Effector CD8-positive, alpha-beta T cell (primary cell): Measurements from ENCODE around the gene VRK3.
A peak's percentile ranks its signal among the peaks of the same experiment; 100 is the strongest.
"Not testable (repeated sequence)": the region's sequence is repeated elsewhere in the genome, so short reads cannot be mapped to it uniquely, and the experiment has no call there.

Experiments used
- DNase-seq: peaks from one replicate; lab custom pipeline; 2025; lab: John Stamatoyannopoulos, UW

VRK3 gene

DNA sequence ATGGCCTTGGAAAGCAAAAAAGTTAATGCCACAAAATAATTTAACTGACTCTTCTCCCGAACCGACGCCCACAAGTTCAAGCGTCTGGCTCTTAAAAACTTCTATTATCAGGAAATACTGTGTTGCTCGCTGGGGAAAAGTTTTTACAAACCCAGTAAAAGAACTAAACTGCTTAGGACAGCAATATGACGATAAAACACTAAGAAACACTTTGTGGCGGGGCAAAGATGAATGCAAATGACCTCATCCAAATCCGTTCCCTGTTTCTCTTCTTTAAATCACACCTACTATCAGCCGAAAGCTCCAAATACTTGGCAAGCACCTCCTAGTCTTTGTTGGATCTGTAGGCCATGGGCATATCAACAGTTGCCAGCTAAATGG is 69.1 kb downstream of the VRK3 start:
- no peak for DNase-seq

DNA sequence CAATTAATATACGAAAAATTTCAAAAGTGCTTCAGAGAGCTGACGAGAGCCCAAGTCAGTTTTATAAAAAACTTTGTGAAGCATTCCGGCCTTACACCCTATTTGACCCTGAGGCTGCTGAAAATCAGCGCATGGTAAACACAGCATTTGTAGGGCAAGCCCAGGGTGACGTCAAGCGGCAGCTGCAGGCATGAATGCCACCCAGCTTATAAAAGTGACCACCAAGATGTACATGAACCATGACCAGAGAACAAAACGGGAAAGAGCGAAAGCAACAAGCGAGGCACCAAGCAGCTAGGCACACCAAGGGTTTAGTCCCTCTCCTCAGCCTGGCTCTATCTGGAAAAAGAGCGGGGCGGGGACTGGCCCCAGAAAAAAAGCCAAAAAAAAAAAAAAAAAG is 70.2 kb downstream of the VRK3 start:
- no peak for DNase-seq

DNA sequence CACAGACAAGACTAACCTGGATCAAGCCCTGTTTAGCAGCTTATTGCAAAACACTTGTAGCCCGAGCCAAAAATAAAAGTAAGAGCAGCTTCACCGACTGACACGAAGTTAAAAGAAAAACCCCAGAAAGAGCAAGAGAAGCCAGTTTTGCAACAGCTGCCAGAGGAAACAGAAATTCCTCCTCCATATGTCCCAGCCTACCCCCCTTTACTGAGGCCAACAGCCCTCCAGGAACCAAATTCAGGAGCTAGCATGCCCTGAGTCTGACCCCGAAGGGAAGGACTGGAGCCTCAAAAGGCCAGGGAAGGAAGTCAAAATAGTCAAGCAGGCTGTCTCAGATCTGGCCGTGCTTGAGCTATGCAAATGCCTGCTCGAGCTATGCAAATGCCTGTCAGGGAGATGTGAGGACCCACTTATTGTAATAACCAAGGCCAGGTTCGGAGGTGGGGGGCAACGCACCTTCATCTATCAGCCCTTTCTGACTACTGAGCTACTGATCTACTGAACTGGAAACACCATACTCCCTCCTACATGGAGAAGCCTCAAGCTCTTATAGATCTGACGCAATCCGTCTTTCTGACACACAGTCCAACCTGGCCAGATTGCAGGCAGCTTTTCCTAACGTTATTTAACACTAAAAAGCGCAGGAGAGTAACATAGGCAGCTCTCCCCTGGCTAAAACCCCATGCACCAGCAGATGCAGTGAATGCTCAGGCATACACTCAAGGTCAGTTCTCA is 70.9 kb downstream of the VRK3 start:
- no peak for DNase-seq

DNA sequence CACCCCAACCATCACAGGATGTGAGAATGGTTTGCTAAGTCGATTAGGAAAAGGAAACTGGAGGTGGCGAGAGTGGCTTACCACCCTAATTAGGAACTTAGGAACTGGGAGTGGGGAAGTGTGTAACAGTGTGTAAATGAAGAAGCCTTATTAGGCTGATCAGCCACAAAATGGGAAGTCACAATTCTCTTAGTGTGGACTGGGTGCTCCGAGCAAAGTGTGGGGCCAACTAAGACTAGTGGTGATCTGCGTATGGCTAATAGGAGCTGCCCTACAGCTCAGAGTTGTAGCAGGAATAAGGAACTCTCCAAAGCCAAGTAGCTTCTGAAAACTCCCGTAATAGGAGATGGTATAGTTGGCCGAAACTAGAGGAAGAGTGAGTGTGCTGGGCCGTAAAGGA is 71.8 kb downstream of the VRK3 start:
- DNase-seq, result no peak

DNA sequence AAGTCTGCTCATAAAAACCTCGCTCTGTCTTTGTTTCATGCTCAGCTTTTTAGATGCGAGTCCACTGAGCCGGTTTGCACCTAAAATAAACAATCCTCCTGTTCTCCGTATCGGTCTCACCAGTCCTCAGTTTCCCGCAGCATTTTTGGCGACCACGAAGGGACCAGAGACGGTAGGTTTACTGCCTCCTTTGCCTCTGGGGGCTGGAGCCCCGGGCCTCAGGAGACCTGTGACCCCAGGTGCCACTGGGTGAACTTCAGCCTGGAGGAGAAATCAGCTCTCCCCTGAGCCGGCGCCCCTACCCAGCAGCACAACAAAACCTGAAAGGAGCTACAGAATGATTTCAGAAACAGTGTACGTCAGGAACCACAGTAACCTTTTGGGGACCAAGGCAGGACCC is 72.3 kb downstream of the VRK3 start:
- DNase-seq, result no peak

DNA sequence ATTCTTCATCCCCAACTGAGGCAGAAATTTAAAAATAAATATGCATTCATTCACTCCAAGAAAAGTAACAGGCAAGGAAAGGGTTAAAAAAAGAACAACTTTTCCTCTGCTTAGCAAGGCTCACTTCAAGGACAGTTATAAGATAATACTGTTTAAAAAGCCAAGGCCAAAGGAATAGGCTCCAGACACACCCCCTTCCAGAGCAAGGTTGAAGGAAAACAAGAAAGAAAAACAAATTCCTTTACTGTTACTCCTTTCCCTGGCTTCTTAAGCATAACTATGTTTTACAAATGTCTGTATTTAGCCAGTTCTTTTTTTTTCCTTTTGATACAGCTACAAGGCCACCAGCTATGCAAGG is 72.7 kb downstream of the VRK3 start:
- no peak for DNase-seq

DNA sequence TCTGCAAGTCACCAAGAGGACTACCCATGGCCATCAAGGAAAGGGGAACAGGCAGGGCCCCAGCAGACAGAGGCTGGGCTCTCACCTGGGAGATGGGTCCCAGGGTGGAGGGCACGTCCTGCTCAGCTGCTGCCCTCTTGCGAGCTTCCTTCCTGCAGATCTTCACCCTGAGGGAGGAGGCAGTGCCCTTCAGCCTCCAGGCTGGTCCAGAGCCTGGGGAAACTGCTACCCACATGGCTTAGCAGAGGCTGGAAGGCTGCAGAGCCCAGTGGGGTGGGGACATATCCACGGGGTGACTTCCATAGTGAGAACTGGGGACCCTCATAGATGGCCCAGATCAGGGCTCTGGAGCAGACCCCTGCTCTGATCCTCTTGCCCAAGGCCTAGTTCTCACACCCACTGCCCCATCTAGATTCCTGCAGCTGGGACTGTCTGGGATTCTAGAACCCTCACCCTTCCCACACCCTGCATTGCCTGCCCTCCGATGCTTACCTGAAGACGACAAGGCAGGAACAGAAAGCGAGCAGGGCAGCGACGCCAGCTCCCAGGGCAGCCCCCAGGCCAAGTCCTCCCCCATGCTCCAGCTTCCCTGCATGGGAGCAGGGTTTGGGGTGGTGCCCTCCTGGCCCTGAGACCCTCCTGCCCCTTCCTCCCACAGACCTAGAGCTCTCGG is 73.2 kb downstream of the VRK3 start:
- DNase-seq, result no peak

DNA sequence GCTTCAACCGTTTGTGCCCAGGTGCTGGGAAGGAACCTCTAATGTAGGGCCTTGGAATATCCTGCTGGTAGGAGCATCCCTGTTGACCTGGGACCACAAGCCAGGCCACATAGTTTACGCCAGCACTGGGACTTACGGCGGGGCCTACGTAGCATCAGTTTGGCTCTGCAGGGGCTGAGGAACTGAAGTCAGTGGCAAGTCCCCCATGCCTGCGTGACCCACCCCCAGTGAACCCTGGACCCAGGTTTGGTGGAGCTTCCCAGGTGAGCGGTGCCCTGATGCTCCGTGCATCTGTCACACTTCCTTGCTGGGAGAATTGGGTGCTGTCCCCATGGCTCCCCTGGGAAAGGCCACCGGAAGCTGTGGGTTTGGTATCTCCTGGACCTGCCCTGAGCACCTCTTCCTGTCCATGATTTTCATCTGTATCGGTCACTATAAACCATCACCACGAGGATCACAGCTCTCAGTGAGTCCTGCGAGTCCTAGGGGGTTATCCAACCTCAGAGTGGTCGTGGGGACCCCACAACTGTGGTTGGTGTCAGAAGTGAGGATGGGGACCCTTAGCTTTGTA is 74.1 kb downstream of the VRK3 start:
- no peak for DNase-seq

DNA sequence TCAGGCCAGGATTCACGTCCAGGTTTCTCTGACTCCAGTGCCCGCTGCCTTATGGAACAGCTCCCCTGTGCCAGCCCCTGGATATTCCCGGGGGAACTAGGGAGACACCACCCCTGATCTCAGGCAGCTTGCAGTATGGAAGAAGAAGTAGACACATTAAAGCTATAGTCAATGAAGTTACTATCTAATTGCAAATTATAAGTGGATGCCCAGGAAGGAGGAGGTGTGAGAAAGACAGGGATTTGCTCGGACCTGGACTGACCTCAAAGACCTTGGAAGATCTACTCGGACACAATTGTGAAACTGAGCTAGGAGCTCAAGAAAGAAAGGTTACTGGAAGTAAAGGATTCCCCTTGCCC is 74.6 kb downstream of the VRK3 start:
- no peak for DNase-seq

DNA sequence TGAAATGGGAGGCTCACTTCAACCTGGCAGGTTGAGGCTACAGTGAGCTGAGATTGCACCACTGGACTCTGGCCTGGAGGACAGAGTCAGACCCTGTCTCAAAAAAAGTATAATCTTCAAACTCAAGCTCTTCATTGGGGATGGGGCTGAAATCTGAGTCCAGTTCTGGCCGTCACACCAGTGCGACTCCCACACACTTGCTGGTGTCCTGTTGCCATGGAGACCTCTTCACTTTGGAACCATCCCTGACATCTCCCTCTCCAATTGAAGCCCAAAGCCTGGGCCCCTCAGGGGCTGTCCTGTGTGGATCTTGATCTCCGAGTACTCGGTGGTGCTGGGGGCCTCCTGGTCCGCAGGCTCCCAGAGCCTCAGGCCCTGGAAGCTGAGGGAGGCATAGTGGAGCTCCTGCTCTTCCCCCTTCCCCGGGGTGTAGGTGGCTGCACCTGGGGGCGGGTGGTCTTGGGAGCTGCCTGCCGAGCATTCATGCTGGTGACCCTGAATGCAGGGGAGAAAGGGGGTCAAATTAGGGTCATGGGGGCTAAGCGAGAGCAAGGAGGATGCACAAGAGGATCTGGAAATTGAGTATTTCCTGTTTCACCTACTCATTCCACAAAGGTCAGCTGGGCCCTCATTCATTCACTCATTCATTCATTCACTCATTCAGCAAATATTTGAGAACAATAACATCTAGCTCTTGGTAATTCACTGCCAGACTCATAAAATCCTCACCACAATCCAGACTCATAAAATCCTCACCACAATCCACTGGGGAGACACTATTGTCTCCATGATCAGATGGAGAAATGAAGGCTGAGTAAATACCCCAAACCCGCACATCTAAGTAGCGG is 75.2 kb downstream of the VRK3 start:
- no peak for DNase-seq

DNA sequence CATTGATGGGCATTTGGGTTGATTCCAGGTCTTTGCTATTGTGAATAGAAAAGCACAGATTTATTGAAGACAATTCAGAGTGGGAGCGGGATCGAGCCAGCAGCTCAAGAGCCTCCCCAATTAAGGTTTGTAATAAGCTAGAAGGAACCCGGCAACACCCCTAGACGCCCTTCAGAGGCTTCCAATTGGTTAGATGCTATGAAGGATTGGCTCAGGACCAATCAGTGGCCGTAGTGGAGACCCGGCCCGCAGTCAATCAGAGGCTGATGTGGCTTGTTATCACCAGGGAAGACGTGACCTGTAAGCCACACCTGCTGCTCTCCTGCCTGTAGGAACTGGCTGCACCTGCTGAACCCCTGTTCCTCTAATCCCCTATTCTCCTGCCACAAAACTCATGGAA is 78.8 kb downstream of the VRK3 start:
- no peak for DNase-seq

DNA sequence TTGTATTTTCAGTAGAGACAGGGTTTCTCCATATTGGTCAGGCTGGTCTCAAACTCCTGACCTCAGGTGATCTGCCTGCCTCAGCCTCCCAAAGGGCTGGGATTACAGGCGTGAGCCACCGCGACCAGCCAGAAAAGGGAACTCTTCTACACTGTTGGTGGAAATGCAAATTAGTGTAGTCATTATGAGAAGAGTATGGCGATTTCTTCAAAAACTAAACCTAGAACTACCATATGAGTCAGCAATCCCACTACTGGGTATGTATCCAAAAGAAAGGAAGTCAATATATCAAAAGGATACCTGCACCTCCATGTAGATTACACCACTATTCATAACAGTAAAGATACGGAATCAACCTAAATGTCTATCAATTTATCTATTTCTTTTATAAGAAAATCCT is 80.6 kb downstream of the VRK3 start:
- DNase-seq, result not testable (repeated sequence)

DNA sequence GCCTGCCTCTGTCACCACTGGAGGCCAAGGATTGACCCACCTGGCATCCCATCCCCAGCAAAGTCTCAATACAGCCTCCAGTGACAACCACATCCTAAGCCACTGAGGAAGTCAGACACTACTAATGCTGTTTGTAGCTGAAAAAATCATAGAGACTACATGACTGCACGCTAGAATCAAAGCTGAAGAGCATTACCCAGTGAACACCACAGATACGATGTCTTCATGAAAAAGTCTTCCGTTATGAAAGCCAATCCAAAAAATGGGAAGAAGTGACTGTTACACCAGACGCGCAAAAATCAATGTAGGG is 84.7 kb downstream of the VRK3 start:
- DNase-seq, result no peak

DNA sequence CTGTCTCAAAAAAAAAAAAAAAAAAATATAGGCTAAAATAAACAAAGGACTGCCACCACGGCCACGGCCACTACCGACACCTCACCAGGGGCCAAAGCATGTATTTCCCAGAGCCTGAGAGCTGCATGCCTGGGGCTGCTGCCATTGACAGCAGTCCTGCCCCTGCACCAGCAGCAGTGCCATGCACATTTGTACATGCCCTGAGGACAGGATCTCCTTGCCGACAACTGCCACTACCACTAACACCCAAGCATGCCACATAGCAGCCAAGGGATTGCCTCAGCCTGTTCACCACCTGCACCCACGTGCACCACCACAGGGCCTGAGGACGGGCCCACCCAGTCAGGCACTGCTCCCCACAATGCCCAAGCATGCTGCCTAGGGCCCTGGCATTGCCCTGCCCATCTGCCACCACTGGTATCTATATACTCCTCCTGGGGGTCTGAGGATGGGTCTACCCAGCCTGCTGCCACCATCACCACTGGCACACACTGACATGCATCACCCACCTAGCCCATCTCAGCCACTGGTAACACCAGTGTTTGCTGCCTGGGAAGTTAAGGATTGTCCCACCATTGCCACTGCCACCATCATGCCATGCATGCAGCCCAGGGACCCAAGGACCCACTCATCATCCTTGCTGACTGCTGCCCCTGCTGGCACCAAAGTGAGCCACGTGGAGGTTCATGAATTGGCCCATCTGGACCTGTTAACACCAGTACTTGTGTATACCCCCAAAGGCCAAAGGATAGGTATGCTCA is 85.3 kb downstream of the VRK3 start:
- no peak for DNase-seq

DNA sequence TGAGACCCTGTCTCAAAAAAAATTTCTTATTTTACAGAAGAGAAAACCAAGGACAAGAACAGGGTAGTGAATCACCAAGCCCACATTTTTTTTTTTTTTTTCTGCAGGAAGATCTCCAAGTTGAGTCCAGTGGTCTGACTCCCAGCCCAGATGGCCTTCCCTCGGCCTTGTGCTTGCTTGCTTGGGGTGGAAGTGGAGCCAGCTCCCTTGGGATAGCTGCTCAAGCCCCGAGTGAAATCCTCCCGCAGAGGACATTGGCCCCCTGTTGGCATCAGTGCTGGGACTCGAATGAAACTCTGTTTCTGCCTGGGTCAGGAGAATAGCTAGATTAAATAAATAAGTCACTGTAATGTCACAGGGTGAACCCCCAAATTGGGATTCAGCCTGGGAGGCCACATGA is 86.5 kb downstream of the VRK3 start:
- DNase-seq, result no peak

DNA sequence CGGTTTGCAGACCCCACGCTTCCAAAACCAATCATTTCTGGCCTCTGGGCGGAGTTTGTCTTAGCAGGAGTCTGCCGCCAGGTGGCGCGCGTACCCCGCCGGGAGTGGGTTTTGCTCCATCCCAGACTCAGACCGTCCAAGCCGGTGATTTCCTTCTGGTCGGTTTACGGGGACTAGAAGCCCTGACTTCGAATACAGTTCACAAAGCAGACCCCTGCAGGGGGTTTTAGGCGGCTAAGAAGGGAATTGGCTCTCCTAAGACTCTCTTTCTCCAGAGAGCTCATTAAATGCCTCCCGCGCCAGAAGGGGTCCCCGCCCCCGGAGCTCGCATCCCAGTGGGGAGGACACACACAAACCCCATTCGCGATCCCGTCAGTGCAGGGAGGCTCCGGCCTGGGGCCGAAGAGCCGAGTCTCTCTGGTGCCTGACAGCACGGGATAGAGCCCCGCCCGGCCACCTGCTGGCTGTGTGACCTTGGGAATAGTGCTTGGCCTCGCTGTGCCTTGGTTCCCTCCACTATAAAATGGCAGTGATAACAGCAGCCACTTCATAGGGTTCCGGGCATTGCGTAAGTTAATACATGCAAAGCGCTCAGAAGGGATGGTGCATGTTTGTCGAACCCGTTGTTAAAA is 87.3 kb downstream of the VRK3 start:
- peak; percentile 67 for DNase-seq

DNA sequence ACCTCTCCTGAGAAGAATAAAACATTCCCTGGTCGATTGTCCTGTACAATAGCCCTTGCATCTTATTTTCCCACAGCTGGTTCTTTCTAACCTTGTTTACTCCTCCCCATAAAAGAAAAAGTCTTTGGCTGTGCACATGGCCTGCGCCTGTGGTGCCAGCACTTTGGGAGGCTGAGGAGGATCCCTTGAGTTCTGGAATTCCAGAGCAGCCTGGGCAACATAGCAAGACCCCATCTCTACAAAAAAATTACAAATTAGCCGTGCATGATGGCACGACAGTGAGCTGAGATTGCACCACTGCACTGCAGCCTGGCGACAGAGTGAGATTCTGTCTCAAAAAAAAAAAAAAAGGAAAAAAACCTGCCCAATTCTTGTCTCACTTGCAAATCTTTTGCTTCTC is 88.6 kb downstream of the VRK3 start:
- DNase-seq, result no peak

DNA sequence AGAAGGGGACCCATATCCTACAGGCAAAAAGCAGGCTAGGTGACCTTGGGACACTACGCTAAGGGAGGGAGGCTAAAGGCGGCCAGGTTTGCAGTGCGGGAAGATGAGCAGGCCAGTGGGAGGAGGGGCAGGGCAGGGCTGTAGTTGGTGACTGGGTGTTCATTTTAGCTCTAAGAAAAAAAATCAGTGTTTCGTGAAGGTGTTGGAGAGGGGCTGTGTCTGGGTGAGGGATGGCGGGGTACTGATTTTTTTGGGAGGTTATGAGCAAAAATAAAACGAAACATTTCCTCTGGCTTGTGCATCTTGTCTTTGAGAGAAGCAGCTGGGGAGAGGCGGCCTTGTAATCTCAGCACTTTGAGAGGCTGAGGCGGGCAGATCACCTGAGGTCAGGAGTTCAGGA is 91.5 kb downstream of the VRK3 start:
- DNase-seq, result no peak

DNA sequence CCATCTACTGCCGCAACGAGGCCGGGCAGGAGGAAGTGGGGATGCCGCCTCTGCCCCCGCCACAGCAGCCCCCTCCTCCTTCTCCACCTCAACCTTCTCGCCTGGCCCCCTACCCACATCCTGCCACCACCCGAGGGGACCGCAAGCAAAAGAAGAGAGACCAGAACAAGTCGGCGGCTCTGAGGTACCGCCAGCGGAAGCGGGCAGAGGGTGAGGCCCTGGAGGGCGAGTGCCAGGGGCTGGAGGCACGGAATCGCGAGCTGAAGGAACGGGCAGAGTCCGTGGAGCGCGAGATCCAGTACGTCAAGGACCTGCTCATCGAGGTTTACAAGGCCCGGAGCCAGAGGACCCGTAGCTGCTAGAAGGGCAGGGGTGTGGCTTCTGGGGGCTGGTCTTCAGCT is 92.4 kb downstream of the VRK3 start:
- DNase-seq, result no peak

DNA sequence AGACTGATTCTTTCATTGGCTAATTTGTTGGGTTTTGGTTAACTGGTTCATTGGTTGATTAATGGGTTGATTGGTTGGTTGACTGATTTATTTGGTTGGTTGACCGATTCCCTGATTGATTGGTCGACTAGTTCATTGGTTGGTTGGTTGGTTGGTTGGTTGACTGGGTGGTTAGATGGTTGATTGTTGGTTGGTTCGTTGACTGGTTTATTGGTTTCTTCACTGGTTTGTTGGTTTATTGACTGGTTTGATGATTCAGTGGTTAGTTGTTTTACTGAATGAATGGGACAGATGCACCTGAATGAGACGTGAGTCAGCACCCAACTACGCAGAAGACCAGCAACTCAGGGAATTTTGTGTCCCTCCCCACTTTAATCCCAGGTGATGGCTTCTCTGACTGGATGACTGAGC is 93.1 kb downstream of the VRK3 start:
- no peak for DNase-seq

DNA sequence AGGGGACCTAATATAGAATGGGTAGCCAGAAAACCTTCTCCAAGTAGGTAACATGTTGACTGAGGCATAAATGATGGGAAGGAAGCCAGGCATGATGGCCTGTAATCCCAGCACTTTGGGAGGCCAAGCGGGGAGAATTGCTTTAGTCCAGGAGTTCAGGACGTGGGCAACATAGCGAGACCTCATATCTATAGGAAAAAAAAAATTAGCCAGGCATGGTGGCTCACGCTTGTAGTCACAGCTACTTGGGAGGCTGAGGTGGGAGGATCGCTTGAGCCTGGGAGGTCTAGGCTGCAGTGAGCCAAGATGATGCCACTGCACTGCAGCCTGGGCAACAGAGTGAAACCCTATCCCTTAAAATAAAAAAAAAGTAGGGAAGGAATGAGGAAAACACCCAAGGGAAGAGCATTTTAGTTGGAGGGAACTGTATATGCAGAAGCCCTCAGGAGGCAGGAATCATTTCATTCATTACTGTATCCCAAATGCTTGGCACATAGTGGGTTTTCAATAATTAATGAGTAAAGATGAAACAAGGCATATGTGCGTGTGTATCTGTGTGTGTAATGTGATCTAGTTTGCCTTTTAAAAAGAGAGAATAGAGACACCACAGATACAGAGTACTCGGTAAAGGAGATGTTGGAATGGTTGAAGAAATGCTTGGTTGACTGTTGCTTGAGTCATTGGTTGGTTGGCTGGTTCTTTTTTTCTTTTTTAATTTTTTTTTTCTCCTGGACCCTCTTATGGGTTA is 93.7 kb downstream of the VRK3 start:
- DNase-seq, result no peak
